HEK293 (cell line): Measurements from ENCODE around the gene HSD17B14.
A peak's percentile ranks its signal among the peaks of the same experiment; 100 is the strongest.

Experiments
- ATF2 ChIP-seq: fragments of 450-650 bp; formaldehyde crosslinking; IDR thresholded peaks from 2 replicates; pipeline ENCODE4 v1.5.1; 2016; ENCODE audit warnings: missing biosample characterization, missing genetic modification characterization, low read depth
- BCL11B ChIP-seq: fragments of 450-650 bp; formaldehyde crosslinking; IDR thresholded peaks from 2 replicates; pipeline ENCODE4 v1.5.1; 2016; ENCODE audit warnings: low read depth, missing biosample characterization, missing genetic modification characterization
- GFI1B ChIP-seq: fragments of 450-650 bp; formaldehyde crosslinking; IDR thresholded peaks from 2 replicates; pipeline ENCODE4 v1.5.1; 2016; ENCODE audit warnings: missing biosample characterization, missing genetic modification characterization
- GLIS1 ChIP-seq: fragments of 450-650 bp; formaldehyde crosslinking; IDR thresholded peaks from 2 replicates; pipeline ENCODE4 v1.5.1; 2016; ENCODE audit warnings: missing biosample characterization, missing genetic modification characterization
- GLIS2 ChIP-seq: fragments of 450-650 bp; formaldehyde crosslinking; IDR thresholded peaks from 2 replicates; pipeline ENCODE4 v1.5.1; 2016; ENCODE audit warnings: missing biosample characterization, missing genetic modification characterization
- KLF8 ChIP-seq: fragments of 450-650 bp; formaldehyde crosslinking; IDR thresholded peaks from 2 replicates; pipeline ENCODE4 v1.5.1; 2016; ENCODE audit warnings: missing biosample characterization, missing genetic modification characterization
- MEIS1 ChIP-seq: sonication (generic); formaldehyde crosslinking; IDR thresholded peaks from 2 replicates; pipeline ENCODE4 v1.8.1; 2022; ENCODE audit warnings: missing genetic modification reagents, mild to moderate bottlenecking, borderline replicate concordance
- MYNN ChIP-seq: fragments of 450-650 bp; formaldehyde crosslinking; IDR thresholded peaks from 2 replicates; pipeline ENCODE4 v1.5.1; 2016; ENCODE audit warnings: missing biosample characterization, missing genetic modification characterization, borderline replicate concordance
- SCRT1 ChIP-seq: fragments of 450-650 bp; formaldehyde crosslinking; IDR thresholded peaks from 2 replicates; pipeline ENCODE4 v1.5.1; 2016; ENCODE audit warnings: missing biosample characterization, missing genetic modification characterization, borderline replicate concordance
- SETDB1 ChIP-seq: IDR thresholded peaks from one replicate; pipeline ENCODE4 v1.6.1; 2017; ENCODE audit warnings: mild to moderate bottlenecking, low read length, moderate library complexity, mixed read lengths; ENCODE audit not compliant: insufficient read length
- WT1 ChIP-seq: fragments of 450-650 bp; formaldehyde crosslinking; IDR thresholded peaks from 2 replicates; pipeline ENCODE4 v1.5.1; 2016; ENCODE audit warnings: missing biosample characterization, missing genetic modification characterization
- ZBTB44 ChIP-seq: fragments of 450-650 bp; IDR thresholded peaks from 2 replicates; pipeline ENCODE4 v1.5.1; 2018; ENCODE audit warnings: missing biosample characterization, mild to moderate bottlenecking, missing genetic modification characterization
- ZNF140 ChIP-seq: fragments of 450-650 bp; formaldehyde crosslinking; IDR thresholded peaks from 2 replicates; pipeline ENCODE4 v1.5.1; 2016; ENCODE audit warnings: missing biosample characterization, missing genetic modification characterization
- ZNF26 ChIP-seq: fragments of 450-650 bp; formaldehyde crosslinking; IDR thresholded peaks from 2 replicates; pipeline ENCODE4 v1.5.1; 2016; ENCODE audit warnings: missing biosample characterization, missing genetic modification characterization
- ZNF266 ChIP-seq: fragments of 450-650 bp; formaldehyde crosslinking; IDR thresholded peaks from 2 replicates; pipeline ENCODE4 v1.5.1; 2016; ENCODE audit warnings: missing biosample characterization, missing genetic modification characterization, low read depth
- ZNF302 ChIP-seq: fragments of 450-650 bp; formaldehyde crosslinking; IDR thresholded peaks from 2 replicates; pipeline ENCODE4 v1.5.1; 2016; ENCODE audit warnings: missing biosample characterization, missing genetic modification characterization, low read depth
- ZNF362 ChIP-seq: fragments of 450-650 bp; formaldehyde crosslinking; IDR thresholded peaks from 2 replicates; pipeline ENCODE4 v1.5.1; 2016; ENCODE audit warnings: missing biosample characterization, missing genetic modification characterization
- ZNF366 ChIP-seq: fragments of 450-650 bp; formaldehyde crosslinking; conservative IDR thresholded peaks from 2 replicates; pipeline ENCODE4 v1.5.1; 2016; ENCODE audit warnings: missing biosample characterization, missing genetic modification characterization
- ZNF391 ChIP-seq: fragments of 450-650 bp; formaldehyde crosslinking; IDR thresholded peaks from 2 replicates; pipeline ENCODE4 v1.5.1; 2016; ENCODE audit warnings: low read depth, missing biosample characterization, missing genetic modification characterization, borderline replicate concordance
- ZNF404 ChIP-seq: fragments of 450-650 bp; formaldehyde crosslinking; IDR thresholded peaks from 2 replicates; pipeline ENCODE4 v1.5.1; 2017; ENCODE audit warnings: missing biosample characterization, missing genetic modification characterization
- ZNF416 ChIP-seq: fragments of 450-650 bp; formaldehyde crosslinking; IDR thresholded peaks from 2 replicates; pipeline ENCODE4 v1.5.1; 2016; ENCODE audit warnings: missing biosample characterization, missing genetic modification characterization
- ZNF426 ChIP-seq: fragments of 450-650 bp; formaldehyde crosslinking; IDR thresholded peaks from 2 replicates; pipeline ENCODE4 v1.5.1; 2017; ENCODE audit warnings: missing biosample characterization, missing genetic modification characterization, mild to moderate bottlenecking, inconsistent platforms, moderate library complexity
- ZNF501 ChIP-seq: fragments of 450-650 bp; formaldehyde crosslinking; IDR thresholded peaks from 2 replicates; pipeline ENCODE4 v1.5.1; 2016; ENCODE audit warnings: missing biosample characterization, missing genetic modification characterization
- ZNF514 ChIP-seq: fragments of 450-650 bp; formaldehyde crosslinking; IDR thresholded peaks from 2 replicates; pipeline ENCODE4 v1.5.1; 2016; ENCODE audit warnings: missing biosample characterization, missing genetic modification characterization
- ZNF530 ChIP-seq: fragments of 450-650 bp; formaldehyde crosslinking; IDR thresholded peaks from 2 replicates; pipeline ENCODE4 v1.5.1; 2016; ENCODE audit warnings: low read depth, missing biosample characterization, missing genetic modification characterization
- ZNF600 ChIP-seq: fragments of 450-650 bp; formaldehyde crosslinking; IDR thresholded peaks from 2 replicates; pipeline ENCODE4 v1.5.1; 2016; ENCODE audit warnings: missing biosample characterization, missing genetic modification characterization
- ZNF626 ChIP-seq: fragments of 450-650 bp; sonication (Bioruptor Pico); formaldehyde crosslinking; IDR thresholded peaks from 2 replicates; pipeline ENCODE4 v1.5.1; 2018; ENCODE audit warnings: missing biosample characterization, missing genetic modification characterization, inconsistent platforms
- ZNF629 ChIP-seq: fragments of 450-650 bp; formaldehyde crosslinking; IDR thresholded peaks from 2 replicates; pipeline ENCODE4 v1.5.1; 2017; ENCODE audit warnings: missing biosample characterization, missing genetic modification characterization
- ZNF639 ChIP-seq: fragments of 450-650 bp; formaldehyde crosslinking; IDR thresholded peaks from 2 replicates; pipeline ENCODE4 v1.5.1; 2016; ENCODE audit warnings: missing biosample characterization, missing genetic modification characterization
- ZNF654 ChIP-seq: fragments of 450-650 bp; formaldehyde crosslinking; IDR thresholded peaks from 2 replicates; pipeline ENCODE4 v1.5.1; 2016; ENCODE audit warnings: low read depth, missing biosample characterization, missing genetic modification characterization
- ZNF658 ChIP-seq: fragments of 450-650 bp; formaldehyde crosslinking; IDR thresholded peaks from 2 replicates; pipeline ENCODE4; 2016; ENCODE audit warnings: missing biosample characterization, missing genetic modification characterization
- ZNF692 ChIP-seq: fragments of 450-650 bp; formaldehyde crosslinking; IDR thresholded peaks from 2 replicates; pipeline ENCODE4 v1.5.1; 2016; ENCODE audit warnings: missing biosample characterization, missing genetic modification characterization
- ZNF768 ChIP-seq: fragments of 450-650 bp; formaldehyde crosslinking; IDR thresholded peaks from 2 replicates; pipeline ENCODE4 v1.5.1; 2018; ENCODE audit warnings: missing biosample characterization, mild to moderate bottlenecking, missing genetic modification characterization
- ZNF792 ChIP-seq: fragments of 450-650 bp; formaldehyde crosslinking; IDR thresholded peaks from 2 replicates; pipeline ENCODE4 v1.5.1; 2016; ENCODE audit warnings: missing biosample characterization, missing genetic modification characterization

HSD17B14 gene

GRCh38 chr19:48835734-48836088 is 580 bp downstream of the HSD17B14 start (continued):
- TF ChIP-seq ZNF654 (tag by site-specific recombination) (peak; percentile 91), ZNF426 (tag by site-specific recombination) (no peak; the same call in 1 of the 2 replicates), ZNF26 (tag by site-specific recombination) (no peak), GFI1B (tag by site-specific recombination) (no peak), ZNF362 (tag by site-specific recombination) (no peak), ATF2 (no peak), ZNF514 (tag by site-specific recombination) (no peak), GLIS1 (tag by site-specific recombination) (peak; percentile 11; the same call in 1 of the 2 replicates), ZNF792 (no peak), ZNF404 (tag by site-specific recombination) (no peak), ZBTB44 (no peak), SCRT1 (tag by site-specific recombination) (peak; percentile 87), ZNF639 (tag by site-specific recombination) (peak; percentile 54; the same call in 1 of the 2 replicates), ZNF266 (tag by site-specific recombination) (no peak), MEIS1 (CRISPR knock-in tag) (no peak), ZNF768 (tag by site-specific recombination) (no peak), ZNF629 (tag by site-specific recombination) (peak; percentile 11; the same call in 1 of the 2 replicates), ZNF600 (no peak), ZNF391 (tag by site-specific recombination) (peak; percentile 34; the same call in 1 of the 2 replicates), ZNF626 (tag by site-specific recombination) (no peak), KLF8 (tag by site-specific recombination) (peak; percentile 39), ZNF140 (no peak), ZNF658 (tag by site-specific recombination) (no peak), ZNF366 (tag by site-specific recombination) (0 out of 2 replicates have a peak, but pooled peaks have one; percentile 14), ZNF302 (tag by site-specific recombination) (no peak), ZNF530 (tag by site-specific recombination) (no peak), BCL11B (tag by site-specific recombination) (no peak; the same call in none of the 2 replicates), ZNF501 (tag by site-specific recombination) (0 out of 2 replicates have a peak, but pooled peaks have one; percentile 36), ZNF692 (tag by site-specific recombination) (0 out of 2 replicates have a peak, but pooled peaks have one; percentile 51), ZNF416 (tag by site-specific recombination) (no peak), SETDB1 (no peak), WT1 (tag by site-specific recombination) (no peak), MYNN (tag by site-specific recombination) (no peak), GLIS2 (no peak)
